Embryonic facial prominence (tissue), 1 donor: ENCODE measurements around the gene SCYL1.

ENCODE experiments used
- DNase-seq: peaks from one replicate; pipeline ENCODE4 v3.0.0-alpha.2; 2016; ENCODE audit errors: extremely low spot score

SCYL1 gene

DNA sequence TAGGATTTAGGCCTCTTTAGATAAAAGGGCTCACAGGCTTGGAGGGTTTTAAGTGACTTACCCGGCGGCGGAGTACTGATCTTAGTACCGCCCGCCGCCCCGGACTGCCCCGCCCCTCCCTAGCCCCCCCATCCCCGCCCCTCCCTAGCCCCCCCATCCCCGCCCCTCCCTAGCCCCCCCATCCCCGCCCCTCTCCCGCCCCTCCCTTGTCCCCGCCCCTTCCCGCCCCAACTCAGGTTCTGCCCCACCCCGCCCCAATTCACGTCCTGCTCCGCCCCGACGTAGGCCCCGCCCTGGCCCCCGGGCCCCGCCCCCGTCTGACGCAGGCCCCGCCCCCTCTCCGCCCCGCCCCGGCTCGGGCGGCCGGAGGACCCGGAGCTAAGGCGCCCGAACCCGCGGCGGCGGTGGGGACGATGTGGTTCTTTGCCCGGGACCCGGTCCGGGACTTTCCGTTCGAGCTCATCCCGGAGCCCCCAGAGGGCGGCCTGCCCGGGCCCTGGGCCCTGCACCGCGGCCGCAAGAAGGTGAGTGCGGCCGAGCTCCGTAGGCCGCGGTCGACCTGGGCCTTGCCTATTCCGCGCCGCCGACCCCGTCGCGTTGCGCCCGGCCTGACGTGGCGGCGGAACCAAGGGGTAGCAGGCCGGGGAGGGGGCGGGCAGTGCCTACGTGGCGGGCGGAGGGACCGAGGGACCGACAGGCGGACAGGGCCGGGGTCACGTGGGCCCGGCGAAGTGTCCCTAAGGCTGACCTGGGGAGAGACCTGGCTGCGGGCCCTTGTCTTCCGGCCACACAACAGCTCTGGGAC lies at the start of gene SCYL1:
Gene SCYL1, plus strand, starts transcription at position 343 of the 805 bp plus-strand sequence. Its CDS starts 71 bp downstream, at position 414.
- no peak for DNase-seq

DNA sequence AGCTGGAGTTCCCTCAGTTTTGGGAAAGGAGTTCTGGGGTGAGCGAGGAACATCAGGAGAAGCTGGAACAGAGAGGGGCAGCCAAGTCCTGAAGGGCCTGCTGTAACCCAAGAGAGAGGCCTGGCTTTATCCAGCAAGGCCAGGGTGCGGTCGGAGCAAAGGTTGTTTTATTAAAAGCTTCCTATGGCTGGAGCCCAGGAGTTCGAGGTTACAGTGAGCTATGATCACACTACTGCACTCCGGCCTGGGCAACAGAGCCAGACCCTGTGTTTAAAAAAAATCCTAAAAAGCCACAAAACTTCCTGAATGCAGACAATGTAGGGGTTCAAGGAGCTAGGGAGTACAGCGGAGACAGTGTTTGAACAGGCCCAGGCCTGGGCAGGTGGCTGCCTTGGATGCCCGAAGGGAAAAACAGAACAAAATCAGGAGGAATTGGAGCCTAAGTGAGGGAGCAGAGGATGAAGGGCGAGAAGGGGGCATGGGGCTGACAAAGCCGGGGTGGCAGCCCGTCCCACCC lies 48.2 kb upstream of the SCYL1 start:
- DNase-seq = no peak

DNA sequence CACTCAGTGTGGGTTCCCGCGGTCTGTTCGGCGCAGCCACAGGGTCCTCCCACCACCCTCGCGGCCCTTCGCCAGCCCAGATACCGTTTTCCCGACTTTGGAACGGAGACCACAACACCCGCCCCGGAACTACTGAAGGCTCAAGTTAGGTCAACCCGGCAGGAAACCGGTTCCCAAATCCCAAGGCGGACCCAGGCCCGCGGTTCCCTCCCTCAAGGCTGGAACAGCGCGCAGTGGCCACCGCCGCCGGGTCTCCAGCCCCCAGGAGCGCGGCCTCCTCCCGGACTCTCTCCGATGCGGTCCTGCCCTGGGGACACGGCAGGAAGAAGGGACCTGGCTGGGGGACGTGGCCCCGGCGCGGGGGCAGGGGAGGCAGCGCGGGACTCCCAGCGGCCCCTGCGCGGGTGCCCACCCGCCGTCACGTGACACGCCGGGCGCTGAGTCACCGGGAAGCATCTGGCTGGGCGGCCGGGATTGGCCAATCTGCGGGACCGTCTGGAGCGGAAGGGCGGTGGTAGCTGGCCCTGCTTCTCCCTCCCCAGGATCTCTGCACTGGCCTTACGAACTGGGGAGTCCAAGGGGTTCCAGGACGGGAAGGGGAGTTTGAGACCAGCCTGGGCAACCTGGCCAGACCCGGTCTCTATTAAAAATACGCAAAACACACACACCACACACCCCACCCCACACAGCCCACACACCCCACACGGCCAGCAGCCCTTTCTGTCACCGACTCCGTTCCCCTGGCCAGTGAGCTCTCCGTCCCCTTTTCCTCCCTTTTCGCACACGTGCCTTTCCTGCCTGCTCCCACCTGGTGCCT lies 47.5 kb upstream of the SCYL1 start:
- DNase-seq = peak; percentile 84

DNA sequence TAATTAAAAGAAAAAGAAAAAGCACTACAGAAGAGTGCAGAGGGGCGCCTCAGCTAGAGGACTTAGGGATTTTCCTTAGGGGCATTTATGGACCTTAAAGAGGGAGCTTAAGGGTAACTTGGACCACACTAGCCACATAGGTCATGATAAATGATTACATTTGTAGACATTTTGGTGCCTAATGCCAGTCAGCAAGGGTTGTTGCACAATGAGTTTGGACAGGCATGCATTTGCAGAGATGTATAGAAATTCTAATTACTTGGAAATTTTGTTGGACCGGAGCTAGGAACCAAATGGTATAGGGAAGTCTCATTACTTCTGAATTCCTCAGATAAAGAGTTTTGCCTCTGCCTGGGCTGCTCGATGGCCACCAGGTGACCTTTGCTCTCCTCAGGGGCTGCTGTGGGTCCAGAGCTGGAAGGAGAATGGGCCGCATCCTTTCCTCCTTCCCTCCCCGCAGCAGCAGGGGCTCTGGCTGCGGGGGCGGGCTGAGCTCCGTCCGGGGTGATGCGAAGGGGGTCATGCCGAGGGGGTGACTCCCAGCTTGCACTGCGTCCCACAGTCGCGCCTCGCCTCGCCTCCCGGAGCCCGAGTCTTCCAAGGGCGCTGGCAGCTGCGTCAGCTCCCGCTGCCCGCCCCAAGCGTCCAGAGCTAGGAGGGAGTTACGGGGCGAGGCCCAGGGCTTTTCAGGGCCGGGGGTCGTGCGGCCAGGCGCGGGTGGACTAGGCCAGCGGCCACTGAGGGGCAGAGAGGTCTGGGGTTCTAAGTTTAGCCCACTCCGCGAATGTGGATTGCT lies 46.3 kb upstream of the SCYL1 start:
- DNase-seq = no peak

DNA sequence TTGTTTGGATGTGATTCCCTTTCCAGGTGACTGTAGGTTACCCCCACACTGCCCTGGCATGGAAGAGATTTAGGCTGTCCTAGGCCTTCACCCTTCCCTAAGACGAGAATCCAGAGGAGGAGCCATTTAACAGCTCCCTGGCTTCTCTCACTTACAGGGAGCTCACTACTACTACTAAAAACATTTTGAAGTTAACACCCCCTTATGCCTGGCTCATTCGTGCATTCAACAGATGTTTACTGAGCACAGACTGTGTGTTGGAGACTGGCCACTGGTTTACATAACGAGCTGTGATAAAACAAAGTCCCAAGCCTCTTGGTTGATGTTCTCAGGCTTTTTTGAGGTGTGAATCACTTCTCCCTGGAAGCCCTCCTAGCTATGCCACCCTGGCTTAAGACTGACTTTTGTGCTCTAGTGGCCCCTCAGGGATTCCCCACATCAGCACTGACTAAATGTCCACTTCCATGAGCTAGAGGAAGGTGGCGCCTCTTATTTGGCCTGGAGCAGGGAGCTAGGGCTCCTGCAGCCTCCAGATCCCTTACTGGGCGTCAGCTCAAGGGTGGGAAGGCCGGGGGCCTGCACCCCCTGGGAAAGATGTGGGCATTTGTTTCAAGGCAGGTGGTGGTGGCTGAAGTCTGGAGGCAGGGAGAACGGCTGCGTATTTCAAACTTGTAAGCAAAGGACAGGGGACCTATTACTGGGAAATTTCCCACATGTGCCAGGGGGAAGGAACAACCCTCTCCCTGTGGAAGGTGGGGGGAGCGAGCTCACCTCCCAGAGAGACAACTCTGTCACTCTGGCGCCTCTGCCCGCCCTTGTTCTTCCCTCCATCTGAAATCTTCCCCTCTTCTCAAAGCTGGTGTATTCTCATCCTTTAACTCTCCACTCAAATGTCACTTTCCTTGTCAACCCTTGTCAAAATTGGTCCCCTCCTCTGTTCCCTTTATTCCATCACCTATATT lies 45.4 kb upstream of the SCYL1 start:
- DNase-seq = no peak

DNA sequence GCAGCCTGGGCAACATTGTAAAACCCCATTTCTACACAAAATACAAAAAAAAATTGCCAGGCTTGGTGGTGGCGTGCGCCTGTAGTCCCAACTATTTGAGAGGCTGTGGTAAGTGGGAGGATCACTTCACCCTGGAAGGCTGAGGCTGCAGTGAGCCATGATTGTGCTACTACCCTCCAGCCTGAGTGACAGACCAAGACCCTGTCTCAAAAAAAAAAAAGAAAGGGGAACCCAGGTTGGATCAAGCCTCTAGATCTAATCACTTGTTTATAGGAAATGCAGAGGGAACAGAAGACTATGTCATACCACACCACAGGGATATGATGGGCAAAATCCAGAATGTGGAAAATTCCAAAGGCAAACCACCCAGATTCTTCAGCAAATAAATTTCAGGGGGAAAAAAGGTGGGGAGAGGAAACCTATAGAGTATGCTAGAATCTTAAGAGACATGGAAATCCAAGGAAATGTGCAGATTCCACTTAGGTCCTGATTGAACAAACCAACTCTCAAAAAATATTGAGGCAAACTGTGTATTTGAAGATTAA lies 42.5 kb upstream of the SCYL1 start:
- no peak for DNase-seq

DNA sequence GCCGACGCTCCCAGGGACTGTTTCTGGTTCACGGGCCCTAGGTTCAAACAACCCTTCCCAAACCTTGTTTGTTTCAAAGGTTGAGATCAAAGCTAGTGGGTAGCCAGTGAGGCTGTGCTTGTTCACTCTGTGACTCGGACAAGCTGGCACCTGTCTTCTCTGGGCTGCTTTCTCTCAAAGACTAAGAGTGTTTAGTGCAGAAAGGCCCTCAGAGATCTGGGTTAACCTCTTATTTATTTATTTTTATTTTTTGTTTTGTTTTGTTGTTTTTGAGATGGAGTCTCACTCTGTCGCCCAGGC lies 39.0 kb upstream of the SCYL1 start:
- DNase-seq = no peak

DNA sequence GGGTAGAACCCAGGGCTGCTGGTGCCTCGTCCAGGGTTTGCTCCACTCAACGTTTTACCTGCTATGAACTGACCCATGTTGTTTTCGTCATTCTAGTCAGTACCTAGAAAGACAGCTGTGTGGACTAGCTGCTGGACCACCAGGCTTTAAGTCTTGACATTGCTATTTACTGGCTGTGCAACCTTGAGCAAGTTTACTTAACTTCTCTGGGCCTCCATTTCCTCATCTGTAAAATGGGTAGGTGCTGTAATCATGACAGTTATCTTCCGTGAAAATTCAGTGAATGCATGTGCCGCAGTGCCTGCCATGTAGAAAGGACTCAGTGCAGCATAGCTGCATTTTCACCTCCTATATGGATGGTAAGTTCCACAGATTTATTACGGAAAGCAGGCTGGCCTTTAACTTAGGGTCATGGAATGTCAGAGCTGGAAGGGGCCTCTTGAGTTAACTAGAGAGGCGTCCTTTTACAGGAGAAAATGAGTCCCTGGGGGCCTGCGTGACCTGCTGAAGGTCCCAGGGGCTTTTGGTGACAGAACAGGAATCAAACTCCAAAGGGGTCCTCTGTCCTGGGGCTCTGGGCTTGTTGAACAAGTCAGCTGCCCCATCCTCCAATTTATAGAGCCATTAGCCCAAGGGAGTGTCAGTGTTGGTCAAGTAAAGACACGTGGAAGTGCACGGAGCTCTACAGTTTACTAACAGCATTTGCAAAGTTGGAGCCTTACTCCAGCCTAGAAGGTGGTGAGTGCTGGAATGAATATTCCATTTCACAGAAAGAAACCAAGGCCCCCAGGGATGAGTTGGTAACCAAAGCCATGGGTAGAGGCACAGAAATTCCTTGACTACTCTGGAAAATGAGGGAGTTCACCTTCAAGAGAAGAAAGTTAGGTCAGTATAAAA lies 38.1 kb upstream of the SCYL1 start:
- DNase-seq = no peak

DNA sequence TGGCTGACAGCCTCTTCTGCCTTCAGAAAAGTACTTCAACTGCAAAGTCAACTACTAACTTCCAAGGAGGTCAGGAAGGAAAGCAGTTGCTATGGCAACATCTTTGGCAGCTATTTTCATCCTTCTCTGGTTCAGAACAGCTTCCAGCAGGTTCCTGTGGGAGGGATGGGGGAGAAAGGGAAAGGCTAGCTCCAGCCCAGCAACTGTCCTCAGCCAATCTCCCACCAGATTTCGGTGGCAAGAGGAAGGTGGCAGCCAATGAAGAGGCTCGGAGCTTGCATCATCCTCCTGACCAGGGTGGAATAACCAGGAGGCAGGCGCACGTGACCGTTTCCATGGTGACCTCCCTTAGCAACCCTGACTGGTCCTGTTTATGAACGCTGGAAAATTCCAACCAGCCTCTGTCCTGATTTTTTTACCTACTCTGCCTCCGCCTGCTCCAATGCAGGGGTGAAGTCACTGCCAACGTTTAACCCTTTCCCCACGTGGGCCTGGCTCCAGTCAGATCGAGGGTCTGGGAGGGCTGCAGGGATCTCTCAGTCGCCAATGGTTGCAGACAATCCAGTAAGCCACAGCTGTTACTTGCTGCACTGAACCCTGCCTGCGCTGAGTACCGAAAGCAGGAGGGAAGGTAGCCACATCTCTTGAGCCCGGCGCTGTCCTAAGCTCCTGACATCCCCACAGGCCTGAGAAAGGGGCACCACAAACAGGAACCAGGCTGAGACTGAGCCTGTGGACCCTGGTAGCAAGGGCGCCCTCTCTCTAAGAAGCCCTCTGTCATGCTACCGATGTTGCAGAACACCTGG lies 37.2 kb upstream of the SCYL1 start:
- peak; percentile 99 for DNase-seq

DNA sequence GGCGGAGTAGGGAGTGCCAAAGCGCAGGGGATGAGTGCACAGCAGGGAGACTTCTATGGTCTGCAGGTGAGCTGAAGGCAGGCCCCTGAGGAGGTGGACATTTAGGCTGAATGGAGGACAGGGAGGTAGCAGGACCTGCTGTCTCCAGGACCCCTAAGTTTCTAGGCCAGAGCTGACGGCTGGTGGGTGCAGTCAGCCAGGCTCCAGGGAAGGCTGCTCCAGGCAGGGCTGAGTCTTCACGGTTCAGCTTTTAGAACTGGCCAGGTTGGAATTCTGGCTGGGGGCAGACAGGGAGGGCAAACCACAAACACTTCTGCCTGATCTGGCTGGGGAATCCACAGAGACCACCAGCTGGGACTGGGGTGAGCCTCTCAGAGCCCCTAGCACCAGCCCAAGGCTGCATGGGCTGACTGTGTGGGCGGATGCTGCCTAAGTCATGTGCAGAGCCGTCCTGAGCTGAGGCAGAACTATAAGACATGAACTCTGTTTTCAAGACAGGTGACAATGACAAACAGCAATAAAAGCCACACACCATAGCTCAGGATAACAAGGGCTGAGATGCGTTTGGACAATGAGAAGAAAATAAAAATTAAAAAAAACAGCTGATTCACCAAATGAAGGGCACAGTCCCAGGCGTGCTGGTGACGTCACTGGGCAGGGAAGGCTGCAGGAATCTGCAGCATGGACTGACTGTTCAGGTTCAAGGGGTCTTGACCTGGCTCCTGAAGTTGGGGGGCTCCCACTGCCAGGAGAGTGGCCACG lies 36.4 kb upstream of the SCYL1 start:
- no peak for DNase-seq

DNA sequence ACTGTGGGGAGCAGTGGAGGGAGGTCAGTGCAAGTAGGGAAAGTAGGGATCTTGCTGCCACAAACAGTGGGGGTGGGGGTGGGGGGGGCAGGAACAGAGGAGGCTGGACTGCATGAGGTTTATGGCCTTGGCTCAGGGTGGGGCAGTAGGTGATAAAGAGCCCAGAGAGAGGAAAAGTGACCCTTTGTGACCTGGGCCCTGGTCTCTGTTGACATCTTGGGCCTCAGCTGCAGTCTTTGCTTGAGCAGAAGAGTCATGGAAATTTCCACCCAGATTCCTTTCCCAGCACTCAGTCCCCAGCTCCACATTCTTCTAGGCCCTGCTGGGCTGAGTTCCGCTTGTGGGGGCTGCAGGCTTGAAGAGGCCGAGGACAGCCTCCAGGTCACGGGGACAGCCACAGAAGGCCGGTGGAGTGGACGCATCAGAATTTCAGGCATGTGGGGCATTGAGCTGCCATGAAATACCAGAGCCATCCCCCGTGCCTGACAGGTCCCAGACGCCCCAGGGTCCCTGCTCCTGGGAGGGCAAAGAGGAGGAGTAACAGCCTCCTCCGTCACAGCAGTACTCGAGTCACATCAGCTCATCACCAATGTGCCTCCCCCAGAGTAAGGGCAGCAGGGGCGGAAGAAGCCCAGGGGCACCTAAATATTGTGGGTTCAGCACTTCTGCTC lies 35.7 kb upstream of the SCYL1 start:
- DNase-seq = peak; percentile 35

DNA sequence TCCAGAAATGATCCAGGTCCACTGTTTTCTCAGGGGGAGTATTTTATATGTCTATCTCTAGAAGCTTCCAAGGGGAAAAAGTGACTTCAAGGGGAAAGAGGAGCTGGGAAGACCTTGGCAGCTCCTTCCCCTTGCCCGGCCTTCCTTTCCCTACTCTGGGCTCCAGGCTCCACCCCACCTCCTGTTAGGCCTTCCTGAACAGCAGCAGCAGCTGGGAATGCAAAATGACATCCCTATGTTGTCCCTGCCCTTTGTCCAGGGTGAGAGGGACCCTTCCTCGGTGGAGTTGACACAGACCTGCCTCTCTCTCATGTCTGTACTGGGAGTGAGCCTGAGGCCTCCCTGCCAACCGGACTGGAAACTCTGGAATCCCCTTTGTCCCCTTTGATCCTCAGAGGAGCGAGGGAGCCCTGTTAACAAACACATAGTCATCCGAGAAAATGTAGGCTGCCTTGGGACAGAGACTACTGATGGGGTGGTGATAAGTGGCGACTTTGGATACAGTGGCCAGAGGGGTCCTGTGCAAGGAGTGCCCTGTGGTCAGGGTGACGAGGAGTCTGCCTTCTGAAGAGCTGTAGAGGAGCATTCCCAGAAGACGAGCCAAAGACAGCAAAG lies 35.1 kb upstream of the SCYL1 start:
- DNase-seq = no peak

DNA sequence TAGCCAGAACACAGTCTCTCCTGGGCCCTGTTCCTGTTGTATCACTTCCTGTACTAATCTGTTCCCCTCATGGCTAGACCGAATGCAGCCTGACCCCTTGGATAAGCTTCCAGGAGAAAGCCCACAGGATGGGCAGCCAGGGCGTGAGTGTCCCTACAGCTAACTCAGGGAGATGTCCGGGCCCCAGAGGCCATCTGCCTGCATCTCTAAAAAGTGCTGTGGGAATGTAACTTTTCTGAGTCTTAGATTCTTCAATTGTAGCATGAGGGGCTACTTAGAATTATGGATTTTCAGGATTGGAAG lies 33.8 kb upstream of the SCYL1 start:
- no peak for DNase-seq

DNA sequence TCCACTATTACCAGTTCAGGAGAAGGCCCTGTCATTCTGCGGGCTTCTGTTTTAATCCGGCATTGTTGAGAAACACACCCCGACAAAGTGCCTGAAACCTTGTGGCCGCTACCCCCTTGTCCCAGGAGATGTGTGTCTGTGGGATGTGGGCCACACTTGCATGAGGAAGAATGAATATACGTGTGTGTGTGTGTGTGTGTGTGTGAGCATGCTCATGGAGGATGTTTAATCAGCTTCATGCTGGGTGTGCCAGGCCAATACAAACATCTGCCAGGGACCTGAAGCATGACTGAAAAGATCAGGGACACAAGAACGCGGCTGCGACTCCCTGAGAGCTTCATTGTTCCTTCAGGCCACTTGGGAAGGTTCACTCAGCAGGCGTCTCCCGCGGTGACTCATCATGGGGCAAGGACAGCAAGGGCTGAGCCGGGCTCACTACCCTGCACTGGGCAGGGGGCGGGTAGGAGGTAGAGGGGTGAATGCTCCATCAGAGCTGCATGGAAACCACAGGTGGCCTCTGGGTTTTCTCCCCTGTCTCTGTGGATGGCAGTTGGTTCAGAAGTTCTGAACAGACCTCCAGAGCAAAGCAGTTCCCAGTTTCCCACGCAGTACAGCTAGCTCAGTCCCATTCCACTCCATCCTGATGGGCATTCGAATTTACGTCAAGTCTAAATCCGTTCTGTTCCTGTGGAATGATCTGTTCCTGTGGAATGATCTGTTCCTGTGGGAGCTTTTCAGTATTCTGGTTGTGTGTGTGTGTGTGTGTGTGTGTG lies 33.1 kb upstream of the SCYL1 start:
- no peak for DNase-seq

DNA sequence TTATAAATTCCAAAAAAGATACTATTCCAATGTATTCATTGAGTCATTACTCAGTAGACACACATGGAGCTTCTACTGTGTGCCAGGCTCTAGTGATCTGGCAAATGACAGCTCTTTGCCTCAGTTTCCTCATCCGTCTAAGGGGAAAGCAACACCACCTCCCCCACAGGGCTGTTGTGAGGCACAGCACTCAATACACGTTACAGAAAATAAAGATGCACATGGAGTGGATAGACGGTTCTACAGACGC lies 32.6 kb upstream of the SCYL1 start:
- DNase-seq = no peak

DNA sequence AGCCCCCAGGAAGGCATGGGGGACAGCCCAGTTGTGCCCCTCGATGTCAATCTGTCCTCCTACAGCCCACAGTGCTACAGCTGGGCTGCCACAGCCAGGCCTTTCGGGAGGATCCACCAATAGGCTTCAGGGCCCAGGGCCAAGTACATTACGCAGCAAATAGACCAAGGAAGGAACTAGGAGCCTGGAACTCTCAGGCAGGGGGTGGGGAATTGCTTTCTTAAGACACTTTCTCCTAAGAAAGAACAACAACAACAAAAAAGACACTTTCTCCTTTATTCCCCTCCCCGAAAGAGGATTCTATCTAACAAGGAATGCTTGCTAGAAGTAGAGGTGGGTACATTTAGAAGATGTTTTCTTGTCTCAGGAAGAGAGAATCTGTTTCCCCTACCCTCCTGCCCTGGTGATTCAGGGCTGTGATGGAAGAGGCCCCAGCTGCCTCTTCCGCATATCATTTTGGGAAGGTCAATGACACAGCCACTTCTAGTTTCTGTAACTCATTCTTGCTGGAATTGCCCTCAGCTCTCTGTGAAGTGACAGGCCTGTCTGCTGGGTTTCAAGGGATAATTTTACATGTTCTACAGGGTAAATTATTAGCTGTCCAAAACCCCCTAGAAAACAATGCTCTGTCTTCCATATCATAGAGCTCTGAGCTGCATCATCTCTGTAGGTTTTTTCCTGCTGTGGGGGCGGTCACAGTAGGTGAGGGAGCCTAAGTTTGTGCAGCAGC lies 32.1 kb upstream of the SCYL1 start:
- no peak for DNase-seq
